Measurements from ENCODE around the gene CXCR1. TPM values are rescaled to one million over a fixed set of nuclear protein-coding genes. Genes with fewer than 3 reads are reported as not detected.
"Not testable (repeated sequence)": the region's sequence is repeated elsewhere in the genome, so short reads cannot be mapped to it uniquely, and the experiment has no call there.

Gene CXCR1
- polyA plus RNA-seq, 1 of the 3 experiments (the other 2 are of a cell fraction): not detected

DNA sequence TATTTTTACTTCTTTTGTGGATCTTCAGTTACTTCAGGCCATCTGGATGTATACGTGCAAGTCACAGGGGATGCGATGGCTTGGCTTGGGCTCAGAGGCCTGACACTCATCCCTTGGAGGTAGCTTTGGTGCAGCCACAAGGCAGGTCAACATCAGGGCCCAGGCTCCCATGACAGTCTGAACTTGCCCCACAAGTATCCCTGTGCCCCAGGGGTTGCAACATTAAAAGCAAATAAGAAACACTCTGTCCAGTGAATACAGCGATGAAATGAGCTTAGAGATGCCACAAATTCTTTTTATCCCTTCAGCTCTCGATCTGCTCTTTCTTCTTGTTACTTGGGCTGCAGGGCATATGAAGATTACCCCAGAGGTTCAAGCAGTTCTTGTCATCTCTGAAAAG lies 13.0 kb upstream of the CXCR1 start (continued):
- TF ChIP-seq, protein P1, sequence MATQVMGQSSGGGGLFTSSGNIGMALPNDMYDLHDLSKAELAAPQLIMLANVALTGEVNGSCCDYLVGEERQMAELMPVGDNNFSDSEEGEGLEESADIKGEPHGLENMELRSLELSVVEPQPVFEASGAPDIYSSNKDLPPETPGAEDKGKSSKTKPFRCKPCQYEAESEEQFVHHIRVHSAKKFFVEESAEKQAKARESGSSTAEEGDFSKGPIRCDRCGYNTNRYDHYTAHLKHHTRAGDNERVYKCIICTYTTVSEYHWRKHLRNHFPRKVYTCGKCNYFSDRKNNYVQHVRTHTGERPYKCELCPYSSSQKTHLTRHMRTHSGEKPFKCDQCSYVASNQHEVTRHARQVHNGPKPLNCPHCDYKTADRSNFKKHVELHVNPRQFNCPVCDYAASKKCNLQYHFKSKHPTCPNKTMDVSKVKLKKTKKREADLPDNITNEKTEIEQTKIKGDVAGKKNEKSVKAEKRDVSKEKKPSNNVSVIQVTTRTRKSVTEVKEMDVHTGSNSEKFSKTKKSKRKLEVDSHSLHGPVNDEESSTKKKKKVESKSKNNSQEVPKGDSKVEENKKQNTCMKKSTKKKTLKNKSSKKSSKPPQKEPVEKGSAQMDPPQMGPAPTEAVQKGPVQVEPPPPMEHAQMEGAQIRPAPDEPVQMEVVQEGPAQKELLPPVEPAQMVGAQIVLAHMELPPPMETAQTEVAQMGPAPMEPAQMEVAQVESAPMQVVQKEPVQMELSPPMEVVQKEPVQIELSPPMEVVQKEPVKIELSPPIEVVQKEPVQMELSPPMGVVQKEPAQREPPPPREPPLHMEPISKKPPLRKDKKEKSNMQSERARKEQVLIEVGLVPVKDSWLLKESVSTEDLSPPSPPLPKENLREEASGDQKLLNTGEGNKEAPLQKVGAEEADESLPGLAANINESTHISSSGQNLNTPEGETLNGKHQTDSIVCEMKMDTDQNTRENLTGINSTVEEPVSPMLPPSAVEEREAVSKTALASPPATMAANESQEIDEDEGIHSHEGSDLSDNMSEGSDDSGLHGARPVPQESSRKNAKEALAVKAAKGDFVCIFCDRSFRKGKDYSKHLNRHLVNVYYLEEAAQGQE (IDR thresholded peaks at IDR 0.05; ENCODE audit: low read depth, low read length): no peak
- TF ChIP-seq ELF1 (IDR thresholded peaks at IDR 0.05): no peak

DNA sequence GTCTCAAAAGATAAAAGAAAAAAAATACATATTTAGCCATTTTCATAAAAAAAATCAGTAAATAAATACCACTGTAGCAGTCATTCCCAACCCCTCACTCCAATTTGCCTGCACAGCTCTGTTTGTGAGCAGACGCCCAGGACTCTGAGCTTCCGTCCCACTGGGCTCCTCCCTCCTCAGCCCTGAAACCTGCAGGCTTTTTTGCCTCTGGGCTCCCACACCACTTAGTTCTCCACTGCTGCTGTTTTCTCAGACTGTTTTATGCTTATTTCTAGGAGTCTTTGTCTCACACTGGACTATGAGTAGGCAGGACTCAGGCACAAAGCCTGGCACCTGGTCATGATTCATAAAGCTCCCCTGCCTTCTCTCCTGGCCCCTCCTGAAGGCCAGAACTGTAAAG lies 6.1 kb upstream of the CXCR1 start:
- 91% methylated on average over 2 of the region's 2 CpGs for WGBS (ENCODE audit: low lambda C conversion rate)
- Histone ChIP-seq H3K4me2 (no peak overlapping the region), H3K79me2 (ENCODE audit: insufficient read depth) (no peaks in the 10 kb centered on the region), H3K9me3 (no peaks in the 10 kb centered on the region), H3K27me3 (ENCODE audit: insufficient read depth) (no peaks in the 10 kb centered on the region; the same call in 1 of the 2 replicates), H2AFZ (ENCODE audit: low read depth) (no peak overlapping the region), H3K4me1 (ENCODE audit: control insufficient read depth in 1 of 2, insufficient read depth in 2 of 2, low read depth in 1 of 2, low read length in 1 of 2) (no peaks in the 10 kb centered on the region), H3K9ac (no peak overlapping the region), H4K20me1 (ENCODE audit: insufficient read depth) (no peaks in the 10 kb centered on the region), H3F3A (replicated peaks; ENCODE audit: insufficient read depth) (no peaks in the 10 kb centered on the region), H3K36me3 (replicated peaks in 1 of 2; ENCODE audit: control insufficient read depth in 1 of 2, insufficient read depth in 2 of 2, low read length in 1 of 2) (no peaks in the 10 kb centered on the region), H3K4me3 (ENCODE audit: low read depth in 2 of 2, low read length in 1 of 2) (no peak overlapping the region), H3K9me2 (no peaks in the 10 kb centered on the region), H3K27ac (ENCODE audit: low read depth in 2 of 2, low read length in 1 of 2) (no peak overlapping the region)
- ChIA-PET CTCF (interaction anchor here (1.5 to 1.7 kb wide), 2 partner anchors 23 to 223 kb away, joined by 3 read pairs; no protein-coding TSS in a partner anchor), POLR2A (no interaction called here)
- no peak for DNase-seq
- TF ChIP-seq, protein P2, sequence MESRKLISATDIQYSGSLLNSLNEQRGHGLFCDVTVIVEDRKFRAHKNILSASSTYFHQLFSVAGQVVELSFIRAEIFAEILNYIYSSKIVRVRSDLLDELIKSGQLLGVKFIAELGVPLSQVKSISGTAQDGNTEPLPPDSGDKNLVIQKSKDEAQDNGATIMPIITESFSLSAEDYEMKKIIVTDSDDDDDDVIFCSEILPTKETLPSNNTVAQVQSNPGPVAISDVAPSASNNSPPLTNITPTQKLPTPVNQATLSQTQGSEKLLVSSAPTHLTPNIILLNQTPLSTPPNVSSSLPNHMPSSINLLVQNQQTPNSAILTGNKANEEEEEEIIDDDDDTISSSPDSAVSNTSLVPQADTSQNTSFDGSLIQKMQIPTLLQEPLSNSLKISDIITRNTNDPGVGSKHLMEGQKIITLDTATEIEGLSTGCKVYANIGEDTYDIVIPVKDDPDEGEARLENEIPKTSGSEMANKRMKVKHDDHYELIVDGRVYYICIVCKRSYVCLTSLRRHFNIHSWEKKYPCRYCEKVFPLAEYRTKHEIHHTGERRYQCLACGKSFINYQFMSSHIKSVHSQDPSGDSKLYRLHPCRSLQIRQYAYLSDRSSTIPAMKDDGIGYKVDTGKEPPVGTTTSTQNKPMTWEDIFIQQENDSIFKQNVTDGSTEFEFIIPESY (IDR thresholded peaks at IDR 0.05; ENCODE audit: borderline replicate concordance, low read depth): no peak
- no peak for TF ChIP-seq RAD21 (IDR thresholded peaks at IDR 0.05; ENCODE audit: low read length)
- no peak for TF ChIP-seq NRF1 (IDR thresholded peaks at IDR 0.05; ENCODE audit: low read depth, low read length)
- TF ChIP-seq RXRA (IDR thresholded peaks at IDR 0.05; ENCODE audit: borderline replicate concordance, low read depth): no peak
- TF ChIP-seq TEAD4 (IDR thresholded peaks at IDR 0.05; ENCODE audit: borderline replicate concordance, insufficient read depth): no peak
- TF ChIP-seq, protein P3, sequence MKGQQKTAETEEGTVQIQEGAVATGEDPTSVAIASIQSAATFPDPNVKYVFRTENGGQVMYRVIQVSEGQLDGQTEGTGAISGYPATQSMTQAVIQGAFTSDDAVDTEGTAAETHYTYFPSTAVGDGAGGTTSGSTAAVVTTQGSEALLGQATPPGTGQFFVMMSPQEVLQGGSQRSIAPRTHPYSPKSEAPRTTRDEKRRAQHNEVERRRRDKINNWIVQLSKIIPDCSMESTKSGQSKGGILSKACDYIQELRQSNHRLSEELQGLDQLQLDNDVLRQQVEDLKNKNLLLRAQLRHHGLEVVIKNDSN (IDR thresholded peaks at IDR 0.05; ENCODE audit: borderline replicate concordance, low read depth): no peak
- TF ChIP-seq, protein P4, sequence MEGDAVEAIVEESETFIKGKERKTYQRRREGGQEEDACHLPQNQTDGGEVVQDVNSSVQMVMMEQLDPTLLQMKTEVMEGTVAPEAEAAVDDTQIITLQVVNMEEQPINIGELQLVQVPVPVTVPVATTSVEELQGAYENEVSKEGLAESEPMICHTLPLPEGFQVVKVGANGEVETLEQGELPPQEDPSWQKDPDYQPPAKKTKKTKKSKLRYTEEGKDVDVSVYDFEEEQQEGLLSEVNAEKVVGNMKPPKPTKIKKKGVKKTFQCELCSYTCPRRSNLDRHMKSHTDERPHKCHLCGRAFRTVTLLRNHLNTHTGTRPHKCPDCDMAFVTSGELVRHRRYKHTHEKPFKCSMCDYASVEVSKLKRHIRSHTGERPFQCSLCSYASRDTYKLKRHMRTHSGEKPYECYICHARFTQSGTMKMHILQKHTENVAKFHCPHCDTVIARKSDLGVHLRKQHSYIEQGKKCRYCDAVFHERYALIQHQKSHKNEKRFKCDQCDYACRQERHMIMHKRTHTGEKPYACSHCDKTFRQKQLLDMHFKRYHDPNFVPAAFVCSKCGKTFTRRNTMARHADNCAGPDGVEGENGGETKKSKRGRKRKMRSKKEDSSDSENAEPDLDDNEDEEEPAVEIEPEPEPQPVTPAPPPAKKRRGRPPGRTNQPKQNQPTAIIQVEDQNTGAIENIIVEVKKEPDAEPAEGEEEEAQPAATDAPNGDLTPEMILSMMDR (IDR thresholded peaks at IDR 0.05): no peak
- TF ChIP-seq TCF12 (IDR thresholded peaks at IDR 0.05): no peak
- no peak for TF ChIP-seq YY1 (IDR thresholded peaks at IDR 0.05; ENCODE audit: low read depth)

DNA sequence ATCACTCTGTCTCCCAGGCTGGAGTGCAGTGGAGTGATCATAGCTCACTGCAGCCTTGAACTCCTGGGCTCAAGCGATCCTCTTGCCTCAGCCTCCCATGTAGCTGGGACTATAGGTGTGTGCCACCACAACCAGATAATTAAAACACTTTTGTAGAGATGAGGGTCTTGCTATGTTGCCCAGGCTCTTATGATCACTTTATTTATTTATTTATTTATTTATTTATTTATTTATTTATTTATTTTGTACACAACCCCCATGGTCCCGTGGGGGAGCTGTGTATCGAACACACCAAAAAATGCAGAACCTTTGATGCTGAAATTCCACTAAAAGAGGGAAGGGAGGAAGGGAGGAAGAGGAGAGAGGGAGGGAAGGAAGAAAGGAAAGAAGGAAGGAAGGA lies 5.0 kb upstream of the CXCR1 start:
- H3K36me3 ChIP-seq (replicated peaks in 1 of 2; ENCODE audit: control insufficient read depth in 1 of 2, insufficient read depth in 2 of 2, low read length in 1 of 2); H3K4me3 ChIP-seq (ENCODE audit: low read depth in 2 of 2, low read length in 1 of 2); H3F3A ChIP-seq (replicated peaks; ENCODE audit: insufficient read depth); POLR2A ChIA-PET; H3K27ac ChIP-seq (ENCODE audit: low read depth in 2 of 2, low read length in 1 of 2); H4K20me1 ChIP-seq (ENCODE audit: insufficient read depth); H3K79me2 ChIP-seq (ENCODE audit: insufficient read depth); H3K9me3 ChIP-seq; H3K4me2 ChIP-seq; H3K4me1 ChIP-seq (ENCODE audit: control insufficient read depth in 1 of 2, insufficient read depth in 2 of 2, low read depth in 1 of 2, low read length in 1 of 2); H3K9ac ChIP-seq; DNase-seq; H2AFZ ChIP-seq (ENCODE audit: low read depth); H3K27me3 ChIP-seq (ENCODE audit: insufficient read depth); H3K9me2 ChIP-seq: not testable (repeated sequence)
- 77% methylated on average over 3 of the region's 3 CpGs for WGBS (ENCODE audit: low lambda C conversion rate)
- CTCF ChIA-PET: interaction anchor here (0.7 to 1.5 kb wide), 4 partner anchors 15 to 224 kb away, joined by 3 read pairs; no protein-coding TSS in a partner anchor

Data from SK-N-SH (cell line).